ENCODE data around the gene SCGB2A2.

Gene SCGB2A2

GRCh38 chr11:62221498-62221897 lies 48.5 kb upstream of the SCGB2A2 start:
- no peak for TF ChIP-seq KLF7 (tag by site-specific recombination; IDR thresholded peaks at IDR 0.05; ENCODE audit: borderline replicate concordance)
- TF ChIP-seq PRDM4 (tag by site-specific recombination; IDR thresholded peaks at IDR 0.05) = no peak
- TF ChIP-seq KLF1 (tag by site-specific recombination; IDR thresholded peaks at IDR 0.05) = no peak
- TF ChIP-seq ZNF530 (tag by site-specific recombination; IDR thresholded peaks at IDR 0.05; ENCODE audit: low read depth) = no peak
- no peak for TF ChIP-seq TSHZ1 (tag by site-specific recombination; IDR thresholded peaks at IDR 0.05; ENCODE audit: borderline replicate concordance)
- TF ChIP-seq YY1 (tag by site-specific recombination; IDR thresholded peaks at IDR 0.05) = no peak
- TF ChIP-seq ZNF776 (tag by site-specific recombination; IDR thresholded peaks at IDR 0.05; ENCODE audit: borderline replicate concordance) = no peak
- TF ChIP-seq ZNF133 (tag by site-specific recombination; IDR thresholded peaks at IDR 0.05) = no peak
- TF ChIP-seq ZNF423 (tag by site-specific recombination; IDR thresholded peaks at IDR 0.05) = no peak
- no peak for TF ChIP-seq ZNF707 (tag by site-specific recombination; IDR thresholded peaks at IDR 0.05)
- TF ChIP-seq ZIC2 (tag by site-specific recombination; IDR thresholded peaks at IDR 0.05) = no peak
- no peak for TF ChIP-seq ZNF513 (tag by site-specific recombination; IDR thresholded peaks at IDR 0.05)
- no peak for TF ChIP-seq ZBTB17 (tag by site-specific recombination; IDR thresholded peaks at IDR 0.05)
- TF ChIP-seq ZNF221 (tag by site-specific recombination; IDR thresholded peaks at IDR 0.05; ENCODE audit: borderline replicate concordance) = no peak
- no peak for TF ChIP-seq RBAK (tag by site-specific recombination; IDR thresholded peaks at IDR 0.05)
- no peak for TF ChIP-seq ZSCAN16 (tag by site-specific recombination; IDR thresholded peaks at IDR 0.05)
- no peak for TF ChIP-seq ZNF211 (tag by site-specific recombination; IDR thresholded peaks at IDR 0.05; ENCODE audit: low read depth)
- no peak for TF ChIP-seq ZFP3 (tag by site-specific recombination; IDR thresholded peaks at IDR 0.05; ENCODE audit: low read depth)
- no peak for TF ChIP-seq ZBTB6 (tag by site-specific recombination; IDR thresholded peaks at IDR 0.05)
- TF ChIP-seq ZNF561 (tag by site-specific recombination; IDR thresholded peaks at IDR 0.05; ENCODE audit: borderline replicate concordance) = no peak
- no peak overlapping the region for H3K4me3 ChIP-seq (ENCODE audit: low read depth, low read length)
- no peaks in the 10 kb centered on the region for H3K4me1 ChIP-seq (ENCODE audit: control insufficient read depth, insufficient read depth, low read length)
- no peaks in the 10 kb centered on the region for H3K9me3 ChIP-seq (ENCODE audit: control insufficient read depth, insufficient read depth, low read depth, low read length)
- no peaks in the 10 kb centered on the region for H3K36me3 ChIP-seq (ENCODE audit: control insufficient read depth in 2 of 2, insufficient read depth in 1 of 2, low read length in 2 of 2)
- ChIA-PET POLR2A (no interaction called here), CTCF (interaction anchor here (0.5 to 2.1 kb wide), 2 partner anchors 12 to 89 kb away, joined by 4 to 8 read pairs; no protein-coding TSS in a partner anchor)
- no peak overlapping the region for H3K27ac ChIP-seq (ENCODE audit: extremely low read depth, low read depth, low read length)
